AG09309 (cell line): Measurements from ENCODE around the gene PKIB.

Source experiments
- DNase-seq: peaks from one replicate; pipeline ENCODE4 v3.0.0-alpha.2; 2010; ENCODE audit warnings: low read depth
- H3K4me3 ChIP-seq: 2 replicates; pipeline ENCODE4 v1.5.1; 2011; ENCODE audit warnings: mild to moderate bottlenecking, low read depth, low read length, moderate library complexity; ENCODE audit not compliant: control insufficient read depth
- CTCF ChIP-seq: IDR thresholded peaks from 2 replicates; pipeline ENCODE4 v1.5.1; 2011; ENCODE audit warnings: mild to moderate bottlenecking, low read depth, low read length, inconsistent platforms; ENCODE audit not compliant: insufficient read depth, control insufficient read depth; ENCODE audit errors: missing control alignments

Gene PKIB

GRCh38 chr6:122619309-122619708, 9.1 kb downstream of the PKIB start:
- DNase-seq, result no peak
- no peak overlapping the region for H3K4me3 ChIP-seq
- TF ChIP-seq CTCF, result no peak

GRCh38 chr6:122620428-122620827, 10.2 kb downstream of the PKIB start:
- no peak for DNase-seq
- no peak for TF ChIP-seq CTCF
- H3K4me3 ChIP-seq, result no peak overlapping the region

- DNase-seq, result no peak
- no peak overlapping the region for H3K4me3 ChIP-seq
- no peak for TF ChIP-seq CTCF
These were observed 10.7 kb downstream of the PKIB start for GRCh38 chr6:122620902-122621301.

GRCh38 chr6:122621638-122622037, 11.4 kb downstream of the PKIB start:
- TF ChIP-seq CTCF, result no peak
- no peak overlapping the region for H3K4me3 ChIP-seq
- no peak for DNase-seq

GRCh38 chr6:122622479-122622878, 12.3 kb downstream of the PKIB start:
- DNase-seq, result no peak
- H3K4me3 ChIP-seq, result no peak overlapping the region
- no peak for TF ChIP-seq CTCF

- no peak for TF ChIP-seq CTCF
- H3K4me3 ChIP-seq, result no peak overlapping the region
- no peak for DNase-seq
These were observed 13.1 kb downstream of the PKIB start for GRCh38 chr6:122623279-122623678.

GRCh38 chr6:122624853-122625252, 14.6 kb downstream of the PKIB start:
- TF ChIP-seq CTCF, result no peak
- no peak for DNase-seq

More at GRCh38 chr6:122624853-122625252, 14.6 kb downstream of the PKIB start:
- no peak overlapping the region for H3K4me3 ChIP-seq
